Mesothelial cell of epicardium (in vitro differentiated cells): ENCODE measurements around the gene RAD54L2. TPM values are rescaled to one million over a fixed set of nuclear protein-coding genes. Genes with fewer than 3 reads are reported as not detected.
A peak's percentile ranks its signal among the peaks of the same experiment; 100 is the strongest.
"Not testable (repeated sequence)": the region's sequence is repeated elsewhere in the genome, so short reads cannot be mapped to it uniquely, and the experiment has no call there.

ENCODE experiments used
- DNase-seq, 2 experiments: peaks; one replicate each; pipeline ENCODE4 v3.0.0; 2021; ENCODE audit warnings: low spot score in 2 of 2; ENCODE audit not compliant: unreplicated experiment in 2 of 2
- H3K27ac Mint-ChIP-seq: 2 replicates; pipeline ENCODE4 v1.8.0; 2021; ENCODE audit warnings: mixed read lengths
- H3K27me3 Mint-ChIP-seq: 2 replicates; pipeline ENCODE4 v1.8.0; 2021; ENCODE audit warnings: low read depth, mixed read lengths
- H3K36me3 Mint-ChIP-seq: 2 replicates; pipeline ENCODE4 v1.8.0; 2021; ENCODE audit warnings: mixed read lengths
- H3K4me1 Mint-ChIP-seq: 2 replicates; pipeline ENCODE4 v1.8.0; 2021; ENCODE audit warnings: mixed read lengths
- H3K4me3 Mint-ChIP-seq: 2 replicates; pipeline ENCODE4 v1.8.0; 2021; ENCODE audit warnings: mild to moderate bottlenecking, moderate library complexity, mixed read lengths
- H3K9me3 Mint-ChIP-seq: 2 replicates; pipeline ENCODE4 v1.8.0; 2021; ENCODE audit warnings: mixed read lengths
- total RNA-seq: library from RNA; stranded (reverse); gene quantifications from 3 replicates; pipeline ENCODE4 v1.2.1, GENCODE V29; 2021
- TF ChIP-seq, protein P1 (sequence below): fragments of 200-600 bp; sonication (generic); IDR thresholded peaks from one replicate; pipeline ENCODE4 v1.5.0; 2021; ENCODE audit warnings: antibody characterized with exemption; ENCODE audit not compliant: unreplicated experiment

Gene RAD54L2
- total RNA-seq, 1 donor from 2014 or later, result 43.8 TPM

GRCh38 chr3:51557993-51558392 is 19.5 kb downstream of the RAD54L2 start:
- H3K27ac Mint-ChIP-seq, result no peak overlapping the region

GRCh38 chr3:51559411-51559888 is 20.9 kb downstream of the RAD54L2 start:
- H3K4me3 Mint-ChIP-seq, result no peak overlapping the region
- H3K27me3 Mint-ChIP-seq, result no peaks in the 10 kb centered on the region
- H3K36me3 Mint-ChIP-seq, result no peaks in the 10 kb centered on the region
- TF ChIP-seq, protein P1, sequence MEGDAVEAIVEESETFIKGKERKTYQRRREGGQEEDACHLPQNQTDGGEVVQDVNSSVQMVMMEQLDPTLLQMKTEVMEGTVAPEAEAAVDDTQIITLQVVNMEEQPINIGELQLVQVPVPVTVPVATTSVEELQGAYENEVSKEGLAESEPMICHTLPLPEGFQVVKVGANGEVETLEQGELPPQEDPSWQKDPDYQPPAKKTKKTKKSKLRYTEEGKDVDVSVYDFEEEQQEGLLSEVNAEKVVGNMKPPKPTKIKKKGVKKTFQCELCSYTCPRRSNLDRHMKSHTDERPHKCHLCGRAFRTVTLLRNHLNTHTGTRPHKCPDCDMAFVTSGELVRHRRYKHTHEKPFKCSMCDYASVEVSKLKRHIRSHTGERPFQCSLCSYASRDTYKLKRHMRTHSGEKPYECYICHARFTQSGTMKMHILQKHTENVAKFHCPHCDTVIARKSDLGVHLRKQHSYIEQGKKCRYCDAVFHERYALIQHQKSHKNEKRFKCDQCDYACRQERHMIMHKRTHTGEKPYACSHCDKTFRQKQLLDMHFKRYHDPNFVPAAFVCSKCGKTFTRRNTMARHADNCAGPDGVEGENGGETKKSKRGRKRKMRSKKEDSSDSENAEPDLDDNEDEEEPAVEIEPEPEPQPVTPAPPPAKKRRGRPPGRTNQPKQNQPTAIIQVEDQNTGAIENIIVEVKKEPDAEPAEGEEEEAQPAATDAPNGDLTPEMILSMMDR, result no peak
- no peaks in the 10 kb centered on the region for H3K9me3 Mint-ChIP-seq
- no peak for DNase-seq
- peak overlapping the region; percentile 64 for H3K27ac Mint-ChIP-seq
- peaks cover 10% of the 10 kb centered on the region for H3K4me1 Mint-ChIP-seq

More at GRCh38 chr3:51557993-51558392, 19.5 kb downstream of the RAD54L2 start:
- Mint-ChIP-seq H3K27me3 (no peaks in the 10 kb centered on the region), H3K9me3 (no peaks in the 10 kb centered on the region), H3K4me1 (peaks cover 10% of the 10 kb centered on the region), H3K36me3 (peaks cover 4% of the 10 kb centered on the region), H3K4me3 (no peak overlapping the region)
- no peak for DNase-seq
- TF ChIP-seq, protein P1, result no peak

DNA sequence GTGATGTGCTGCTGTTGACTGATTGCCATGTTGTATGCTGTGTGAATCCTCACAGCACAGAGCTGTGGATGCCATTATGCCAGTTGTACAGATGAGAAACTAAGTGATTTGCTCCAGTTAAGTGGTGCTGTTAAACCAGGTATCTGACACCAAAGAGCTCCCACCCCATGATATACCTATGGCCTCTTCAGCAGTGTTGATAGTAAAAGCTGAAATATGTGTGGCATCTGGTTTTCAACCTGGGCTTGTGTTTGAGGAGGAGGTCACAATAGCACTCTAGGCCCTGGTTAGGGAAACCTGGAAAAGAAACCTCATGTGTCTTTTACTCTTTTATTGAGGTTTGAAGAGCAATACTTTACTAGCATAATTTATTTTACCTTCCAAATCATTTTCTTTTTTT is 21.4 kb downstream of the RAD54L2 start:
- peaks cover 10% of the 10 kb centered on the region for H3K4me1 Mint-ChIP-seq
- H3K27me3 Mint-ChIP-seq, result no peaks in the 10 kb centered on the region
- H3K27ac Mint-ChIP-seq, result peak overlapping the region; percentile 39
- H3K36me3 Mint-ChIP-seq, result no peaks in the 10 kb centered on the region
- DNase-seq, result no peak
- TF ChIP-seq, protein P1, result no peak
- H3K4me3 Mint-ChIP-seq, result no peak overlapping the region
- H3K9me3 Mint-ChIP-seq, result no peaks in the 10 kb centered on the region

DNA sequence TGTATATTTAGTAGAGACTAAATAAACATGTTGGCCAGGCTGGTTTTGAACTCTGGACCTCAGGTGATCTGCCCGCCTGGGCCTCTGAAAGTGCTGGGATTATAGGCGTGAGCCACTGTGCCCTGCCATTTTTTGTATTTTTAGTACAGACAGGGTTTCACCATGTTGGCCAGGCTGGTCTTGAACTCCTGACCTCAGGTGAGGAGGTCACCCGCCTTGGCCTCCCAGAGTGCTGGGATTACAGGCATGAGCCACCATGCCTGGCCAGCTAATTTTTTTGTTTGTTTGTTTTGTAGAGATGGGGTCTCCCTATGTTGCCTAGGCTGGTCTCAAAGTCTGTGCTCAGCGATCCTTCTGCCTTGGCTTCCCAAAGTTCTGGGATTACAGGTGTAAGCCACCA is 23.9 kb downstream of the RAD54L2 start:
- not testable (repeated sequence) for H3K27ac Mint-ChIP-seq, H3K36me3 Mint-ChIP-seq, H3K27me3 Mint-ChIP-seq, H3K4me3 Mint-ChIP-seq, DNase-seq, H3K9me3 Mint-ChIP-seq
- peaks cover 10% of the 10 kb centered on the region for H3K4me1 Mint-ChIP-seq

GRCh38 chr3:51568036-51568435 is 29.5 kb downstream of the RAD54L2 start:
- no peaks in the 10 kb centered on the region for H3K27me3 Mint-ChIP-seq
- peaks cover 10% of the 10 kb centered on the region for H3K4me1 Mint-ChIP-seq

GRCh38 chr3:51568996-51569395 is 30.5 kb downstream of the RAD54L2 start:
- H3K4me3 Mint-ChIP-seq, result no peak overlapping the region
- peaks cover 10% of the 10 kb centered on the region for H3K4me1 Mint-ChIP-seq
- TF ChIP-seq, protein P1, result no peak
- no peaks in the 10 kb centered on the region for H3K9me3 Mint-ChIP-seq
- DNase-seq, result no peak
- H3K27ac Mint-ChIP-seq, result no peak overlapping the region
- no peaks in the 10 kb centered on the region for H3K27me3 Mint-ChIP-seq
- peaks cover 14% of the 10 kb centered on the region for H3K36me3 Mint-ChIP-seq

More at GRCh38 chr3:51568036-51568435, 29.5 kb downstream of the RAD54L2 start:
- Mint-ChIP-seq H3K9me3 (no peaks in the 10 kb centered on the region), H3K4me3 (no peak overlapping the region), H3K36me3 (peaks cover 8% of the 10 kb centered on the region), H3K27ac (peak overlapping the region; percentile 44)
- DNase-seq, result no peak
- TF ChIP-seq, protein P1, result no peak
